H1 (cell line): Measurements from ENCODE around the gene PIAS4. TPM values are rescaled to one million over a fixed set of nuclear protein-coding genes. Genes with fewer than 3 reads are reported as not detected.

ENCODE experiments used
- CTCF ChIA-PET: fragments of 300-600 bp; sonication (Branson Sonifier 250); formaldehyde crosslinking; loops from one replicate; lab custom pipeline; 2021; ENCODE audit not compliant: partially characterized antibody; lab: Charles Lee
- POLR2A ChIA-PET: fragments of 300-600 bp; sonication (Branson Sonifier 250); formaldehyde crosslinking; loops from one replicate; lab custom pipeline; 2021; ENCODE audit warnings: inconsistent platforms; ENCODE audit not compliant: partially characterized antibody; lab: Charles Lee
- DNase-seq, 2 experiments: peaks; one replicate each; pipeline versions ENCODE4 v3.0.0 to v3.0.0-alpha.2; 2010 to 2022; ENCODE audit warnings: low spot score in 2 of 2, low read depth in 1 of 2, mixed read lengths in 1 of 2
- FAIRE-seq: peaks from 2 replicates; lab custom pipeline; 2011; peaks lifted over from hg19 to GRCh38; lab: Jason Lieb, UNC
- H2AFZ ChIP-seq: 2 replicates; pipeline ENCODE4 v1.8.1; 2012; ENCODE audit warnings: low read length, inconsistent platforms
- H2AK5ac ChIP-seq: 2 replicates; pipeline ENCODE4 v1.6.1; 2013; ENCODE audit warnings: low read depth, low read length
- H2BK120ac ChIP-seq: replicated peaks from 2 replicates; pipeline ENCODE3; 2013; ENCODE audit warnings: low read depth, low read length, inconsistent platforms
- H2BK12ac ChIP-seq: 2 replicates; pipeline ENCODE4 v1.6.1; 2013; ENCODE audit warnings: low read depth, low read length
- H2BK15ac ChIP-seq: 2 replicates; pipeline ENCODE4 v1.6.1; 2013; ENCODE audit warnings: low read length
- H2BK20ac ChIP-seq: 2 replicates; pipeline ENCODE4 v1.6.1; 2013; ENCODE audit warnings: low read length
- H2BK5ac ChIP-seq: 2 replicates; pipeline ENCODE4 v1.6.1; 2013; ENCODE audit warnings: low read depth, low read length
- H3K14ac ChIP-seq: 2 replicates; pipeline ENCODE4 v1.6.1; 2013; ENCODE audit warnings: inconsistent platforms; ENCODE audit not compliant: insufficient read length
- H3K18ac ChIP-seq: 2 replicates; pipeline ENCODE4 v1.6.1; 2013; ENCODE audit warnings: low read length; ENCODE audit errors: extremely low read depth
- H3K23ac ChIP-seq: 2 replicates; pipeline ENCODE4 v1.6.1; 2013; ENCODE audit warnings: inconsistent platforms; ENCODE audit not compliant: insufficient read length
- H3K23me2 ChIP-seq: 2 replicates; pipeline ENCODE4 v1.6.1; 2013; ENCODE audit warnings: low read depth, low read length
- H3K27ac ChIP-seq: 2 replicates; pipeline ENCODE4 v1.6.1; 2011; ENCODE audit warnings: low read depth, low read length, inconsistent platforms
- H3K27me3 ChIP-seq, 4 experiments: replicated peaks in 1 of 4; 1 replicate in 1 of 4; 2 replicates in 3 of 4; pipeline versions ENCODE4 v1.6.1 to v1.8.1; 2011 to 2013; ENCODE audit warnings: low read length in 3 of 4, mild to moderate bottlenecking in 3 of 4, inconsistent platforms in 2 of 4, mixed read lengths in 2 of 4, moderate library complexity in 1 of 4; ENCODE audit not compliant: control insufficient read depth in 3 of 4, insufficient read depth in 3 of 4; ENCODE audit errors: extremely low read depth in 1 of 4
- H3K36me3 ChIP-seq, 4 experiments: 2 replicates each; pipeline versions ENCODE4 v1.6.1 to v1.8.1; 2011 to 2013; ENCODE audit warnings: mild to moderate bottlenecking in 4 of 4, low read length in 3 of 4, moderate library complexity in 2 of 4, control low read depth in 1 of 4, inconsistent platforms in 1 of 4; ENCODE audit not compliant: insufficient read depth in 4 of 4, control insufficient read depth in 2 of 4
- H3K4ac ChIP-seq: replicated peaks from 2 replicates; pipeline ENCODE3; 2013; ENCODE audit warnings: low read length, low read depth, mixed read lengths, inconsistent platforms; ENCODE audit not compliant: insufficient read length
- H3K4me1 ChIP-seq, 4 experiments: replicated peaks in 1 of 4; 1 replicate in 1 of 4; 2 replicates in 3 of 4; pipeline versions ENCODE4 v1.6.1 to v1.8.1; 2011 to 2013; ENCODE audit warnings: low read length in 3 of 4, inconsistent platforms in 2 of 4, mixed read lengths in 1 of 4; ENCODE audit not compliant: insufficient read depth in 4 of 4, control insufficient read depth in 3 of 4
- H3K4me2 ChIP-seq, 2 experiments: 2 replicates each; pipeline versions ENCODE4 v1.6.1 to v1.8.1; 2011 to 2013; ENCODE audit warnings: low read depth in 2 of 2, low read length in 2 of 2, control low read depth in 1 of 2, inconsistent platforms in 1 of 2, mild to moderate bottlenecking in 1 of 2; ENCODE audit not compliant: insufficient read depth in 1 of 2
- H3K4me3 ChIP-seq, 4 experiments: fragments of 200-600, 300-600 bp in 1 of 4; sonication (generic), shearing (Covaris generic), sonication (Bioruptor Twin) in 1 of 4; 2 replicates each; pipeline versions ENCODE4 v1.5.1 to v1.8.1; 2011 to 2016; ENCODE audit warnings: low read length in 4 of 4, low read depth in 3 of 4, control low read depth in 2 of 4, inconsistent platforms in 2 of 4, mild to moderate bottlenecking in 2 of 4, mixed read lengths in 1 of 4, moderate library complexity in 1 of 4; ENCODE audit not compliant: insufficient read depth in 2 of 4; ENCODE audit errors: extremely low read depth in 1 of 4
- H3K56ac ChIP-seq: replicated peaks from 2 replicates; pipeline ENCODE3; 2013; ENCODE audit warnings: low read depth, mild to moderate bottlenecking, mixed read lengths, low read length, inconsistent platforms; ENCODE audit not compliant: insufficient read length
- H3K79me1 ChIP-seq: 2 replicates; pipeline ENCODE4 v1.6.1; 2013; ENCODE audit warnings: low read depth, low read length, control low read depth
- H3K79me2 ChIP-seq, 2 experiments: 2 replicates each; pipeline versions ENCODE4 v1.6.1 to v1.8.1; 2012 to 2013; ENCODE audit warnings: low read length in 2 of 2, mild to moderate bottlenecking in 2 of 2, inconsistent platforms in 1 of 2; ENCODE audit not compliant: insufficient read depth in 2 of 2, control insufficient read depth in 1 of 2
- H3K9ac ChIP-seq, 4 experiments: replicated peaks in 1 of 4; 1 replicate in 1 of 4; 2 replicates in 3 of 4; pipeline versions ENCODE4 v1.6.1 to v1.8.1; 2011 to 2013; ENCODE audit warnings: low read depth in 3 of 4, low read length in 3 of 4, control low read depth in 2 of 4, mild to moderate bottlenecking in 2 of 4, moderate library complexity in 2 of 4, inconsistent platforms in 1 of 4; ENCODE audit errors: extremely low read depth in 1 of 4
- H3K9me3 ChIP-seq, 2 experiments: 2 replicates each; pipeline versions ENCODE4 v1.6.1 to v1.8.1; 2012 to 2013; ENCODE audit warnings: mild to moderate bottlenecking in 2 of 2, moderate library complexity in 2 of 2, control low read depth in 1 of 2, inconsistent platforms in 1 of 2, low read depth in 1 of 2, low read length in 1 of 2, mixed read lengths in 1 of 2; ENCODE audit not compliant: insufficient read depth in 2 of 2
- H4K20me1 ChIP-seq, 2 experiments: replicated peaks in 1 of 2; 2 replicates each; pipeline versions ENCODE3 to v1.8.1; 2011 to 2013; ENCODE audit warnings: inconsistent platforms in 2 of 2, low read length in 2 of 2, mild to moderate bottlenecking in 1 of 2; ENCODE audit not compliant: insufficient read depth in 2 of 2, control insufficient read depth in 1 of 2
- H4K5ac ChIP-seq: 2 replicates; pipeline ENCODE4 v1.6.1; 2013; ENCODE audit warnings: low read length, low read depth, mixed read lengths, inconsistent platforms; ENCODE audit not compliant: insufficient read length
- H4K8ac ChIP-seq: 2 replicates; pipeline ENCODE4 v1.8.0; 2013; ENCODE audit warnings: mild to moderate bottlenecking, moderate library complexity, low read length, inconsistent platforms; ENCODE audit not compliant: insufficient read depth; ENCODE audit errors: extremely low read depth
- H4K91ac ChIP-seq: replicated peaks from 2 replicates; pipeline ENCODE3; 2013; ENCODE audit warnings: low read length, mixed read lengths, inconsistent platforms; ENCODE audit not compliant: insufficient read length
- ATF3 ChIP-seq: IDR thresholded peaks from 2 replicates; pipeline ENCODE4 v1.6.1; 2011; ENCODE audit warnings: low read depth, mild to moderate bottlenecking, low read length; ENCODE audit not compliant: insufficient read depth
- BCL11A ChIP-seq, 2 experiments: IDR thresholded peaks; one replicate each; pipeline ENCODE4 v1.6.1; 2011; ENCODE audit warnings: low read depth in 2 of 2, low read length in 2 of 2, mild to moderate bottlenecking in 2 of 2
- CHD2 ChIP-seq: IDR thresholded peaks from 2 replicates; pipeline ENCODE4 v1.6.1; 2012; ENCODE audit warnings: low read length, improper control_type of control experiment
- CTBP2 ChIP-seq: IDR thresholded peaks from 2 replicates; pipeline ENCODE4 v1.7.0; 2011; ENCODE audit warnings: borderline replicate concordance, mild to moderate bottlenecking, moderate library complexity, mixed read lengths, low read length; ENCODE audit not compliant: insufficient read depth, insufficient read length
- HDAC6 ChIP-seq: IDR thresholded peaks from one replicate; pipeline ENCODE4 v1.7.1; 2012; ENCODE audit warnings: low read depth, mild to moderate bottlenecking, inconsistent platforms, low read length, moderate library complexity
- KDM4A ChIP-seq: IDR thresholded peaks from one replicate; pipeline ENCODE4 v1.7.1; 2012; ENCODE audit warnings: low read depth, mild to moderate bottlenecking, moderate library complexity, low read length, inconsistent platforms; ENCODE audit not compliant: severe bottlenecking
- RXRA ChIP-seq: IDR thresholded peaks from 2 replicates; pipeline ENCODE4 v1.6.1; 2011; ENCODE audit warnings: low read depth, mild to moderate bottlenecking, low read length, moderate library complexity; ENCODE audit not compliant: insufficient read depth
- SIRT6 ChIP-seq: IDR thresholded peaks from one replicate; pipeline ENCODE4 v1.7.1; 2012; ENCODE audit warnings: low read length, inconsistent platforms
- SP4 ChIP-seq: IDR thresholded peaks from 2 replicates; pipeline ENCODE4 v1.6.1; 2012; ENCODE audit warnings: low read length, inconsistent platforms
- TAF7 ChIP-seq: optimal IDR thresholded peaks from 2 replicates; pipeline ENCODE3; 2011; ENCODE audit warnings: low read depth, mild to moderate bottlenecking, inconsistent platforms, low read length, moderate library complexity, borderline replicate concordance
- TBP ChIP-seq: IDR thresholded peaks from 2 replicates; pipeline ENCODE4 v1.6.1; 2011; ENCODE audit warnings: low read depth, low read length, improper control_type of control experiment
- TCF12 ChIP-seq: IDR thresholded peaks from 2 replicates; pipeline ENCODE4 v1.6.1; 2011; ENCODE audit warnings: low read depth, mild to moderate bottlenecking, low read length
- WGBS, 2 experiments: shearing (Covaris generic) in 1 of 2; methylation state at CpG; one replicate each; pipeline versions ENCODE4 v1.1.6 to v1.1.7; 2013 to 2015; ENCODE audit warnings: low lambda C conversion rate in 2 of 2, mixed read lengths in 2 of 2, inconsistent platforms in 1 of 2, low coverage in 1 of 2, missing lambda C conversion rate in 1 of 2; ENCODE audit not compliant: insufficient replicate concordance in 2 of 2, insufficient coverage in 1 of 2, insufficient read length in 1 of 2; ENCODE audit errors: extremely low coverage in 1 of 2, missing lambda C conversion rate in 1 of 2; 5-methylcytosine and 5-hydroxymethylcytosine counted together
- polyA plus RNA-seq, 7 experiments: library from polyadenylated mRNA; depleted of rRNA in 3 of 7; stranded (reverse) in 5 of 7; unstranded in 2 of 7; fragments of >200 nt in 5 of 7; fragments of 200-250 nt in 2 of 7; gene quantifications; 1 replicate in 5 of 7; 2 replicates in 1 of 7; 4 replicates in 1 of 7; pipeline versions ENCODE4 v1.2.1 to v1.2.3, GENCODE V29; 2011 to 2013; ENCODE audit warnings: missing spikeins in 2 of 7, mixed read lengths in 2 of 7
- total RNA-seq: library from RNA; stranded (reverse); fragmentation: NEBNext Ultra II Directional; extraction: Animal tissue kit (Norgen Biotek cat#: 25700); gene quantifications from 2 replicates; pipeline ENCODE4 v1.2.1, GENCODE V29; 2021

The PIAS4 gene
- total and polyA plus RNA-seq, 2 of the 8 experiments (the other 6 are each of a cell fraction or from before 2014, with no cell fraction given), result 30.2 to 51.4 TPM

DNA sequence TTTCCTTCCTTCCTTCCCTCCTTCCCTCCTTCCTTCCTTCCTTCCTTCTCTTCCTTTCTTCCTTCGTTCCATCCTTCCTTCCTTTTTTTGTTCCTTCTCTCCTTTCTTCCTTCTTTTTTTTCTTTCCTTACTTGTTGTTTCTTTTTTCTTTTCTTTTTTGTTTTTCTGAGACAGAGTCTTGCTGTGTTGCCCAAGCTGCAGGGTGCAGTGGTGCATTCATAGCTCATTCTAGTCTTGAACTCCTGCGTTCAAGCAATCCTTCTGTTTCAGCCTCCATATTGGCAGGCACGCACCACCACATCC lies 16.8 kb upstream of the PIAS4 start:
- CTCF ChIA-PET, result interaction anchor here (3.7 kb wide), 1 partner anchor 15 kb away, joined by 21 read pairs; no protein-coding TSS in a partner anchor
- Histone ChIP-seq H3K79me2 (no peaks in the 10 kb centered on the region), H3K56ac (no peak overlapping the region), H3K36me3 (no peaks in the 10 kb centered on the region), H3K4me1 (peaks cover 0 to 3% (median 2%) of the 10 kb centered on the region in 4 experiments; a peak in 5 of 7 replicates), H3K9me3 (no peaks in the 10 kb centered on the region), H2BK5ac (no peak overlapping the region), H3K23ac (no peak overlapping the region), H3K4me2 (no peak overlapping the region; a peak in 1 of 4 replicates), H3K4ac (no peak overlapping the region), H4K91ac (peak overlapping the region; percentile 54), H3K18ac (no peak overlapping the region), H3K23me2 (no peaks in the 10 kb centered on the region; the same call in 1 of the 2 replicates), H3K27ac (no peak overlapping the region), H4K20me1 (peaks cover 0 to 1% of the 10 kb centered on the region in 2 experiments), H2BK12ac (no peak overlapping the region), H4K8ac (no peak overlapping the region), H2BK120ac (no peak overlapping the region), H4K5ac (no peak overlapping the region), H3K14ac (no peak overlapping the region), H3K79me1 (no peaks in the 10 kb centered on the region), H2AFZ (no peak overlapping the region), H3K9ac (no peak overlapping the region)
- POLR2A ChIA-PET, result interaction anchor here (5.1 kb wide), 1 partner anchor 13 kb away, joined by 46 read pairs; no protein-coding TSS in a partner anchor
- no peak for DNase-seq
- WGBS, 2 experiments, result 74% methylated on average over 3 of the region's 3 CpGs; no CpG with 5 or more reads in 1 of the 2 experiments
- no peak for TF ChIP-seq SP4
- TF ChIP-seq KDM4A, result no peak
- no peak for TF ChIP-seq CTBP2
- no peak for TF ChIP-seq BCL11A (IDR thresholded peaks at IDR 0.05; ENCODE audit: low read depth in 2 of 2, low read length in 2 of 2)
- no peak for TF ChIP-seq RXRA
- no peak for TF ChIP-seq HDAC6
- TF ChIP-seq TBP, result no peak
- TF ChIP-seq SIRT6, result no peak
- no peak for TF ChIP-seq CHD2
- no peak for TF ChIP-seq TAF7
- TF ChIP-seq TCF12, result no peak
- TF ChIP-seq ATF3, result no peak
- TF ChIP-seq, all 59 proteins: peak for 0
- Histone ChIP-seq H3K27me3 (no peaks in the 10 kb centered on the region), H2BK15ac (no peak overlapping the region), H3K4me3 (no peak overlapping the region), H2AK5ac (no peak overlapping the region), H2BK20ac (no peak overlapping the region)
- no peak for FAIRE-seq
